ENCODE data around the gene SMOC2. TPM values are rescaled to one million over a fixed set of nuclear protein-coding genes. Genes with fewer than 3 reads are reported as not detected.

The SMOC2 gene
- total and polyA plus RNA-seq, 2 donors (not counting 1 experiment from before 2014, with no cell fraction given): 0.37 TPM; not detected in 1

DNA sequence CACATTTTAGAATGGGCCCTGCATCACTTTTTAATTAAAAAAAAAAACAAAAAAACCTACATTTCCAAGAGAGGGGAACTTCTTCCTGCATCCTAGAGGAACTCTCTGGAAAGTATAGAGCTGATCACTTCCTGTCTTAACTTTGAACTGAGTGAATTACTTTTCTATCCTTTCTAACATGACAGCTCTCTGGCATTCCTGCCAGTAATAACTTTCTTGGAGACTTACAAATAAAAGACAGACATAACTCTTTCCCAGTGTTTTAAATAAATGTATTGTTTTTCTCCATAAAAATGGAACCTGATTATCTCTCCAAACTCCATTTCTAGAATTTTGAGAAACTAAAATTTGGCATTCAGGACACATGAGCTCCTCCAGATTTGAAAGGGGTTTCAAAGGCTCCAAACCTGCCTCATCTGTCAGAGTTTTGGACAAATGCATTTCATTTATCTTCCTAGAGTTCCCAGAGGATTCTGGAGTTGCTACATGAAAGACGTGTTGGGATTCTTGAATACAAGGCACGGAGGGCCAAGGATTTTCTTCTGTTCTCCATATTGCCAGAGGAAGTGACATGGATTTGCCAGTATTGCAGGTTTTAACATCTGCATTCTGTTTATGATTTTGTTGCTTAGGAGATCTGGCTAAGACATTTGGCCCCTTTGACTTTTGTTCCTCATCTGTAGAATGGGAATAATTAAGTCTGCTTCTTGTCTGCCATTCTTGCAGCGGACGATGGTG is 2.0 kb upstream of the SMOC2 start:
- TF ChIP-seq, protein P1, sequence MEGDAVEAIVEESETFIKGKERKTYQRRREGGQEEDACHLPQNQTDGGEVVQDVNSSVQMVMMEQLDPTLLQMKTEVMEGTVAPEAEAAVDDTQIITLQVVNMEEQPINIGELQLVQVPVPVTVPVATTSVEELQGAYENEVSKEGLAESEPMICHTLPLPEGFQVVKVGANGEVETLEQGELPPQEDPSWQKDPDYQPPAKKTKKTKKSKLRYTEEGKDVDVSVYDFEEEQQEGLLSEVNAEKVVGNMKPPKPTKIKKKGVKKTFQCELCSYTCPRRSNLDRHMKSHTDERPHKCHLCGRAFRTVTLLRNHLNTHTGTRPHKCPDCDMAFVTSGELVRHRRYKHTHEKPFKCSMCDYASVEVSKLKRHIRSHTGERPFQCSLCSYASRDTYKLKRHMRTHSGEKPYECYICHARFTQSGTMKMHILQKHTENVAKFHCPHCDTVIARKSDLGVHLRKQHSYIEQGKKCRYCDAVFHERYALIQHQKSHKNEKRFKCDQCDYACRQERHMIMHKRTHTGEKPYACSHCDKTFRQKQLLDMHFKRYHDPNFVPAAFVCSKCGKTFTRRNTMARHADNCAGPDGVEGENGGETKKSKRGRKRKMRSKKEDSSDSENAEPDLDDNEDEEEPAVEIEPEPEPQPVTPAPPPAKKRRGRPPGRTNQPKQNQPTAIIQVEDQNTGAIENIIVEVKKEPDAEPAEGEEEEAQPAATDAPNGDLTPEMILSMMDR (IDR thresholded peaks at IDR 0.05): no peak
- no peak for TF ChIP-seq EZH2 (IDR thresholded peaks at IDR 0.05; ENCODE audit: borderline replicate concordance, insufficient read depth, low read depth, low read length, poor library complexity, severe bottlenecking)
- Mint-ChIP-seq H3K9me3 (ENCODE audit: insufficient read depth) (no peaks in the 10 kb centered on the region), H3K27me3 (peaks cover 42% of the 10 kb centered on the region), H3K4me3 (no peak overlapping the region), H3K27ac (no peak overlapping the region), H3K4me1 (no peaks in the 10 kb centered on the region)
- H3K4me3 ChIP-seq (ENCODE audit: control extremely low read depth in 1 of 5, extremely low read depth in 1 of 5, insufficient read depth in 1 of 5, low read depth in 2 of 5, low read length in 4 of 5): no peak overlapping the region
- H3K4me2 ChIP-seq (replicated peaks; ENCODE audit: low read depth, low read length, poor library complexity, severe bottlenecking): no peak overlapping the region
- ATAC-seq (ENCODE audit: low read depth) (no peak), DNase-seq (no peak)
- 85% methylated on average over 4 of the region's 4 CpGs for whole genome bisulfite sequencing (ENCODE audit: insufficient coverage)
- H3K27ac ChIP-seq (ENCODE audit: low read length in 2 of 2): no peak overlapping the region
- H3K79me2 ChIP-seq (ENCODE audit: control insufficient read depth, insufficient read depth, low read length): no peaks in the 10 kb centered on the region
- no peaks in the 10 kb centered on the region for H4K20me1 ChIP-seq (ENCODE audit: control insufficient read depth, insufficient read depth, low read length, poor library complexity, severe bottlenecking)
- H3K9me3 ChIP-seq (ENCODE audit: control extremely low read depth in 1 of 3, control insufficient read depth in 2 of 3, insufficient read depth in 1 of 3, low read length in 2 of 3): peaks cover 0 to 8% (median 0%) of the 10 kb centered on the region in 3 donors
- H3K36me3 ChIP-seq (replicated peaks in 1 of 2; ENCODE audit: control extremely low read depth in 1 of 2, control insufficient read depth in 1 of 2, extremely low read depth in 1 of 2, insufficient read depth in 2 of 2, low read length in 1 of 2): no peaks in the 10 kb centered on the region
- no peak overlapping the region for H3K9ac ChIP-seq (ENCODE audit: low read length)
- peaks cover 0 to 28% (median 7%) of the 10 kb centered on the region in 4 experiments for H3K27me3 ChIP-seq (replicated peaks in 1 of 4; ENCODE audit: control extremely low read depth in 1 of 4, control insufficient read depth in 3 of 4, insufficient read depth in 4 of 4, low read length in 3 of 4)
- intact Hi-C loops (cut with micrococcal nuclease): no loop called here
- CTCF ChIA-PET: no interaction called here
- POLR2A ChIA-PET: no interaction called here
- H2AFZ ChIP-seq (ENCODE audit: insufficient read depth, low read depth, low read length, poor library complexity, severe bottlenecking): no peak overlapping the region
- no peaks in the 10 kb centered on the region for H3K4me1 ChIP-seq (ENCODE audit: control insufficient read depth in 2 of 2, insufficient read depth in 2 of 2, low read length in 2 of 2)

- H3K4me1 ChIP-seq (ENCODE audit: control insufficient read depth in 2 of 2, insufficient read depth in 2 of 2, low read length in 2 of 2): no peaks in the 10 kb centered on the region
Observed at GRCh38 chr6:168439794-168440450, 1.1 kb upstream of the SMOC2 start.

More at GRCh38 chr6:168439794-168440450, 1.1 kb upstream of the SMOC2 start:
- Histone ChIP-seq H4K20me1 (ENCODE audit: control insufficient read depth, insufficient read depth, low read length, poor library complexity, severe bottlenecking) (no peaks in the 10 kb centered on the region), H3K4me3 (ENCODE audit: control extremely low read depth in 1 of 5, extremely low read depth in 1 of 5, insufficient read depth in 1 of 5, low read depth in 2 of 5, low read length in 4 of 5) (no peak overlapping the region), H3K9ac (ENCODE audit: low read length) (no peak overlapping the region), H2AFZ (ENCODE audit: insufficient read depth, low read depth, low read length, poor library complexity, severe bottlenecking) (no peak overlapping the region), H3K27me3 (replicated peaks in 1 of 4; ENCODE audit: control extremely low read depth in 1 of 4, control insufficient read depth in 3 of 4, insufficient read depth in 4 of 4, low read length in 3 of 4) (peaks cover 0 to 28% (median 8%) of the 10 kb centered on the region in 4 experiments), H3K79me2 (ENCODE audit: control insufficient read depth, insufficient read depth, low read length) (no peaks in the 10 kb centered on the region), H3K36me3 (replicated peaks in 1 of 2; ENCODE audit: control extremely low read depth in 1 of 2, control insufficient read depth in 1 of 2, extremely low read depth in 1 of 2, insufficient read depth in 2 of 2, low read length in 1 of 2) (no peaks in the 10 kb centered on the region), H3K27ac (ENCODE audit: low read length in 2 of 2) (no peak overlapping the region), H3K9me3 (ENCODE audit: control extremely low read depth in 1 of 3, control insufficient read depth in 2 of 3, insufficient read depth in 1 of 3, low read length in 2 of 3) (peaks cover 0 to 8% (median 0%) of the 10 kb centered on the region in 3 donors), H3K4me2 (replicated peaks; ENCODE audit: low read depth, low read length, poor library complexity, severe bottlenecking) (no peak overlapping the region)
- H3K9me3 Mint-ChIP-seq (ENCODE audit: insufficient read depth): no peaks in the 10 kb centered on the region
- H3K4me3 Mint-ChIP-seq: no peak overlapping the region
- intact Hi-C loops (cut with micrococcal nuclease): no loop called here
- no peak for ATAC-seq (ENCODE audit: low read depth)
- no peak for TF ChIP-seq EZH2 (IDR thresholded peaks at IDR 0.05; ENCODE audit: borderline replicate concordance, insufficient read depth, low read depth, low read length, poor library complexity, severe bottlenecking)
- TF ChIP-seq, protein P1 (IDR thresholded peaks at IDR 0.05): no peak
- WGBS (ENCODE audit: insufficient coverage): 60% methylated on average over 3 of the region's 8 CpGs
- peaks cover 51% of the 10 kb centered on the region for H3K27me3 Mint-ChIP-seq
- H3K4me1 Mint-ChIP-seq: no peaks in the 10 kb centered on the region
- ChIA-PET CTCF (no interaction called here), POLR2A (no interaction called here)
- no peak overlapping the region for H3K27ac Mint-ChIP-seq
- no peak for DNase-seq

Measured in B cell (primary cell).